HG03442 (cell line): ENCODE measurements around the gene CHADL.

ENCODE experiments used
- ATAC-seq: cut with Tn5 transposase; IDR thresholded peaks from one replicate; pipeline ENCODE4 v1.9.1; 2021; ENCODE audit warnings: mild to moderate bottlenecking, moderate library complexity; ENCODE audit not compliant: unreplicated experiment

CHADL gene

GRCh38 chr22:41257696-41258095 lies 17.0 kb upstream of the CHADL start:
- ATAC-seq: no peak

- no peak for ATAC-seq
Measured at GRCh38 chr22:41256254-41257253, 15.8 kb upstream of the CHADL start.

- ATAC-seq: no peak
Measured at GRCh38 chr22:41254230-41254629, 13.5 kb upstream of the CHADL start.

GRCh38 chr22:41252365-41252764 lies 11.6 kb upstream of the CHADL start:
- no peak for ATAC-seq

GRCh38 chr22:41250127-41250526 lies 9.4 kb upstream of the CHADL start:
- no peak for ATAC-seq

GRCh38 chr22:41249442-41249841 lies 8.7 kb upstream of the CHADL start:
- ATAC-seq: no peak

GRCh38 chr22:41248758-41249157 lies 8.0 kb upstream of the CHADL start:
- no peak for ATAC-seq

- no peak for ATAC-seq
Measured at GRCh38 chr22:41248314-41248713, 7.6 kb upstream of the CHADL start.

GRCh38 chr22:41247703-41248102 lies 7.0 kb upstream of the CHADL start:
- no peak for ATAC-seq

GRCh38 chr22:41245917-41246499 lies 5.3 kb upstream of the CHADL start:
- ATAC-seq: no peak

- ATAC-seq: no peak
Measured at GRCh38 chr22:41243361-41243760, 2.6 kb upstream of the CHADL start.

GRCh38 chr22:41242396-41243117 lies 1.8 kb upstream of the CHADL start:
- ATAC-seq: no peak

- ATAC-seq: no peak
Measured at GRCh38 chr22:41241133-41241676, 474 bp upstream of the CHADL start.

- ATAC-seq: no peak
Measured at GRCh38 chr22:41239443-41240128, 1.1 kb downstream of the CHADL start.

GRCh38 chr22:41238570-41239442 lies 1.9 kb downstream of the CHADL start:
- no peak for ATAC-seq

GRCh38 chr22:41237707-41238569 lies 2.8 kb downstream of the CHADL start:
- ATAC-seq: peak; percentile 64

- ATAC-seq: no peak
Measured at GRCh38 chr22:41237036-41237706, 3.6 kb downstream of the CHADL start.
